GM21447 (cell line): ENCODE results near the gene NEK4.
"Not testable (repeated sequence)": the region's sequence is repeated elsewhere in the genome, so short reads cannot be mapped to it uniquely, and the experiment has no call there.

ENCODE experiments used
- ATAC-seq: cut with Tn5 transposase; IDR thresholded peaks from one replicate; pipeline ENCODE4 v1.9.1; 2021; ENCODE audit not compliant: unreplicated experiment

Gene NEK4

GRCh38 chr3:52743152-52743551 lies 27.6 kb downstream of the NEK4 start:
- no peak for ATAC-seq

- ATAC-seq: no peak
Measured at GRCh38 chr3:52742418-52743041, 28.2 kb downstream of the NEK4 start.

GRCh38 chr3:52739730-52740129 lies 31.0 kb downstream of the NEK4 start:
- no peak for ATAC-seq

- no peak for ATAC-seq
Measured at GRCh38 chr3:52733256-52733891, 37.4 kb downstream of the NEK4 start.

GRCh38 chr3:52731590-52731989 lies 39.1 kb downstream of the NEK4 start:
- no peak for ATAC-seq

- ATAC-seq: no peak
Measured at GRCh38 chr3:52730681-52731080, 40.1 kb downstream of the NEK4 start.

GRCh38 chr3:52728753-52729152 lies 42.0 kb downstream of the NEK4 start:
- ATAC-seq: not testable (repeated sequence)

- no peak for ATAC-seq
Measured at GRCh38 chr3:52724511-52724910, 46.2 kb downstream of the NEK4 start.

GRCh38 chr3:52723935-52724334 lies 46.8 kb downstream of the NEK4 start:
- ATAC-seq: no peak

- no peak for ATAC-seq
Measured at GRCh38 chr3:52722491-52722890, 48.2 kb downstream of the NEK4 start.

GRCh38 chr3:52721730-52722008 lies 49.1 kb downstream of the NEK4 start:
- ATAC-seq: no peak

GRCh38 chr3:52721002-52721729 lies 49.6 kb downstream of the NEK4 start:
- ATAC-seq: peak; percentile 82

- no peak for ATAC-seq
Measured at GRCh38 chr3:52719618-52720017, 51.1 kb downstream of the NEK4 start.

GRCh38 chr3:52715714-52716305 lies 54.9 kb downstream of the NEK4 start:
- ATAC-seq: no peak

GRCh38 chr3:52714335-52715302 lies 56.1 kb downstream of the NEK4 start:
- no peak for ATAC-seq

- no peak for ATAC-seq
Measured at GRCh38 chr3:52712291-52713212, 58.2 kb downstream of the NEK4 start.

- ATAC-seq: no peak
Measured at GRCh38 chr3:52710512-52710911, 60.2 kb downstream of the NEK4 start.

- ATAC-seq: no peak
Measured at GRCh38 chr3:52707585-52707984, 63.2 kb downstream of the NEK4 start.

- peak; percentile 69 for ATAC-seq
Measured at GRCh38 chr3:52705688-52706686, 64.8 kb downstream of the NEK4 start, which contains the start of the genes GLT8D1 and SPCS1. Gene GLT8D1, minus strand, starts transcription at chr3:52705791. Its CDS starts 5,331 bp downstream, at chr3:52700460. Gene SPCS1, plus strand, starts transcription at chr3:52706106. Its CDS starts 141 bp downstream, at chr3:52706247.
